ENCODE data around the gene NEK1. TPM values are rescaled to one million over a fixed set of nuclear protein-coding genes. Genes with fewer than 3 reads are reported as not detected.

NEK1 gene
- total and polyA plus RNA-seq, 2 of the 4 experiments (the other 2 are of a cell fraction): 3.3 to 3.9 TPM

GRCh38 chr4:169621731-169622492, 9.5 kb upstream of the NEK1 start:
- no peak overlapping the region for H2BK5ac ChIP-seq (ENCODE audit: low read depth, low read length, poor library complexity, severe bottlenecking)
- CTCF ChIA-PET: no interaction called here
- H2AK9ac ChIP-seq (replicated peaks; ENCODE audit: low read depth, low read length, poor library complexity): no peak overlapping the region
- no peak overlapping the region for H4K5ac ChIP-seq (ENCODE audit: low read depth, low read length)
- no peak overlapping the region for H2AFZ ChIP-seq (replicated peaks; ENCODE audit: low read length, poor library complexity)
- no peak overlapping the region for H4K8ac ChIP-seq (ENCODE audit: low read depth in 2 of 2, low read length in 2 of 2)
- H3K27me3 ChIP-seq (ENCODE audit: control insufficient read depth, insufficient read depth, low read length): no peaks in the 10 kb centered on the region
- dilution Hi-C loops (cut with HindIII; ENCODE audit: low sequenced_read_pairs, unreplicated experiment): no loop called here
- peak; percentile 22 for ATAC-seq (ENCODE audit: low read depth)
- no peak overlapping the region for H3K9ac ChIP-seq (ENCODE audit: low read depth, low read length)
- H3K4ac ChIP-seq (ENCODE audit: low read depth, low read length): no peak overlapping the region; the same call in 1 of the 2 replicates
- no peak overlapping the region for H3K56ac ChIP-seq (ENCODE audit: extremely low read depth, insufficient read depth, low read length)
- no peak overlapping the region for H3K27ac ChIP-seq (ENCODE audit: insufficient read depth, low read length)
- BruUV-seq (replicated peaks): no TSS peak
- no peaks in the 10 kb centered on the region for H3K9me1 ChIP-seq (ENCODE audit: insufficient read depth, low read length)
- no peak overlapping the region for H2AK5ac ChIP-seq (ENCODE audit: low read depth, low read length)
- H3K9me3 ChIP-seq (ENCODE audit: control insufficient read depth, insufficient read depth, low read length): no peaks in the 10 kb centered on the region
- H3K23ac ChIP-seq (ENCODE audit: low read depth, low read length): no peak overlapping the region
- DNase-seq: peak; percentile 90
- no peaks in the 10 kb centered on the region for H3K36me3 ChIP-seq (ENCODE audit: control insufficient read depth, insufficient read depth, low read length)
- H4K91ac ChIP-seq (ENCODE audit: insufficient read depth, low read depth, low read length): no peak overlapping the region
- POLR2A ChIA-PET (ENCODE audit: unreplicated experiment): interaction anchor here (1.5 kb wide), 1 partner anchor 9 kb away, joined by 3 read pairs; no protein-coding TSS in a partner anchor
- H3K14ac ChIP-seq (replicated peaks; ENCODE audit: low read depth, low read length): no peak overlapping the region
- no peak overlapping the region for H3K18ac ChIP-seq (ENCODE audit: low read depth, low read length)
- no peaks in the 10 kb centered on the region for H3K4me1 ChIP-seq (ENCODE audit: control insufficient read depth, insufficient read depth, low read length)
- H3K4me2 ChIP-seq (ENCODE audit: low read depth, low read length): peak overlapping the region; percentile 88
- no peak overlapping the region for H2BK120ac ChIP-seq (ENCODE audit: low read depth, low read length)
- H3K4me3 ChIP-seq (ENCODE audit: insufficient read depth, low read depth, low read length): peak overlapping the region; percentile 18; the same call in 1 of the 2 replicates
- H3K79me1 ChIP-seq (ENCODE audit: low read depth in 1 of 2, low read length in 2 of 2): peaks cover 5 to 14% of the 10 kb centered on the region in 2 experiments
- in situ Hi-C loops (cut with MboI; ENCODE audit: low sequenced_read_pairs): loop anchor here (25.0 kb wide), 1 partner anchor 440 kb away; no protein-coding TSS in a partner anchor
- intact Hi-C loops (cut with micrococcal nuclease): loop anchor here (2.0 kb wide), 3 partner anchors 19 to 169 kb away; partner anchors contain the start of gene HPF1
- WGBS, 2 experiments (ENCODE audit: extremely low coverage in 2 of 2, insufficient read length in 1 of 2): 0% methylated on average over 2 of the region's 6 CpGs; no CpG with 5 or more reads in 1 of the 2 experiments
- no peak overlapping the region for H2BK15ac ChIP-seq (ENCODE audit: low read depth, low read length)
- H2BK20ac ChIP-seq (ENCODE audit: low read depth, low read length): no peak overlapping the region
- peaks cover 27% of the 10 kb centered on the region; the same call in 1 of the 2 replicates for H4K20me1 ChIP-seq (ENCODE audit: insufficient read depth, low read length)
- TF ChIP-seq MAFK (IDR thresholded peaks at IDR 0.05; ENCODE audit: low read depth, low read length): no peak
- peak; percentile 49; the same call in 1 of the 2 replicates for TF ChIP-seq FOS (IDR thresholded peaks at IDR 0.05; ENCODE audit: low read depth, low read length)
- TF ChIP-seq, protein P1, sequence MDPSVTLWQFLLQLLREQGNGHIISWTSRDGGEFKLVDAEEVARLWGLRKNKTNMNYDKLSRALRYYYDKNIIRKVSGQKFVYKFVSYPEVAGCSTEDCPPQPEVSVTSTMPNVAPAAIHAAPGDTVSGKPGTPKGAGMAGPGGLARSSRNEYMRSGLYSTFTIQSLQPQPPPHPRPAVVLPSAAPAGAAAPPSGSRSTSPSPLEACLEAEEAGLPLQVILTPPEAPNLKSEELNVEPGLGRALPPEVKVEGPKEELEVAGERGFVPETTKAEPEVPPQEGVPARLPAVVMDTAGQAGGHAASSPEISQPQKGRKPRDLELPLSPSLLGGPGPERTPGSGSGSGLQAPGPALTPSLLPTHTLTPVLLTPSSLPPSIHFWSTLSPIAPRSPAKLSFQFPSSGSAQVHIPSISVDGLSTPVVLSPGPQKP (IDR thresholded peaks at IDR 0.05; ENCODE audit: borderline replicate concordance, low read depth, low read length): no peak
- TF ChIP-seq, protein P2, sequence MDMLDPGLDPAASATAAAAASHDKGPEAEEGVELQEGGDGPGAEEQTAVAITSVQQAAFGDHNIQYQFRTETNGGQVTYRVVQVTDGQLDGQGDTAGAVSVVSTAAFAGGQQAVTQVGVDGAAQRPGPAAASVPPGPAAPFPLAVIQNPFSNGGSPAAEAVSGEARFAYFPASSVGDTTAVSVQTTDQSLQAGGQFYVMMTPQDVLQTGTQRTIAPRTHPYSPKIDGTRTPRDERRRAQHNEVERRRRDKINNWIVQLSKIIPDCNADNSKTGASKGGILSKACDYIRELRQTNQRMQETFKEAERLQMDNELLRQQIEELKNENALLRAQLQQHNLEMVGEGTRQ (IDR thresholded peaks at IDR 0.05; ENCODE audit: low read depth, low read length): no peak
- TF ChIP-seq MAZ (IDR thresholded peaks at IDR 0.05; ENCODE audit: borderline replicate concordance, low read depth, low read length): no peak
- TF ChIP-seq RAD21 (IDR thresholded peaks at IDR 0.05; ENCODE audit: low read length): no peak
- TF ChIP-seq, protein P3, sequence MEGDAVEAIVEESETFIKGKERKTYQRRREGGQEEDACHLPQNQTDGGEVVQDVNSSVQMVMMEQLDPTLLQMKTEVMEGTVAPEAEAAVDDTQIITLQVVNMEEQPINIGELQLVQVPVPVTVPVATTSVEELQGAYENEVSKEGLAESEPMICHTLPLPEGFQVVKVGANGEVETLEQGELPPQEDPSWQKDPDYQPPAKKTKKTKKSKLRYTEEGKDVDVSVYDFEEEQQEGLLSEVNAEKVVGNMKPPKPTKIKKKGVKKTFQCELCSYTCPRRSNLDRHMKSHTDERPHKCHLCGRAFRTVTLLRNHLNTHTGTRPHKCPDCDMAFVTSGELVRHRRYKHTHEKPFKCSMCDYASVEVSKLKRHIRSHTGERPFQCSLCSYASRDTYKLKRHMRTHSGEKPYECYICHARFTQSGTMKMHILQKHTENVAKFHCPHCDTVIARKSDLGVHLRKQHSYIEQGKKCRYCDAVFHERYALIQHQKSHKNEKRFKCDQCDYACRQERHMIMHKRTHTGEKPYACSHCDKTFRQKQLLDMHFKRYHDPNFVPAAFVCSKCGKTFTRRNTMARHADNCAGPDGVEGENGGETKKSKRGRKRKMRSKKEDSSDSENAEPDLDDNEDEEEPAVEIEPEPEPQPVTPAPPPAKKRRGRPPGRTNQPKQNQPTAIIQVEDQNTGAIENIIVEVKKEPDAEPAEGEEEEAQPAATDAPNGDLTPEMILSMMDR (conservative IDR thresholded peaks at IDR 0.05; ENCODE audit: low read depth, low read length): no peak
- TF ChIP-seq BHLHE40 (IDR thresholded peaks at IDR 0.05; ENCODE audit: low read depth, low read length): 0 out of 2 replicates have a peak, but pooled peaks have one; percentile 36
- TF ChIP-seq RFX5 (IDR thresholded peaks at IDR 0.05; ENCODE audit: low read depth, low read length): no peak
- no peak; the same call in 1 of the 2 replicates for TF ChIP-seq NFE2L2 (IDR thresholded peaks at IDR 0.05; ENCODE audit: low read depth, low read length)
- no peak for TF ChIP-seq SMC3 (IDR thresholded peaks at IDR 0.05; ENCODE audit: low read depth, low read length)
- TF ChIP-seq POLR2A (IDR thresholded peaks at IDR 0.05; ENCODE audit: low read depth, low read length): no peak; the same call in 1 of the 2 replicates
- TF ChIP-seq MXI1 (IDR thresholded peaks at IDR 0.05; ENCODE audit: borderline replicate concordance, low read depth, low read length): no peak
- peak; percentile 73 for TF ChIP-seq RCOR1 (IDR thresholded peaks at IDR 0.05; ENCODE audit: insufficient replicate concordance, low read length)

All from IMR-90 (cell line).